HepG2 (cell line): ENCODE measurements around the gene CDCA4. TPM values are rescaled to one million over a fixed set of nuclear protein-coding genes. Genes with fewer than 3 reads are reported as not detected.

Experiments
- ATAC-seq: fragments of 200-7000 bp; cut with Tn5 transposase; 3 replicates; pipeline ENCODE4 v1.9.1; 2020; ENCODE audit warnings: mild to moderate bottlenecking, moderate library complexity
- BruUV-seq: library from RNA; stranded (reverse); fragments of 400-500 nt; replicated peaks from 2 replicates; lab custom pipeline; 2021; lab: Mats Ljungman, UMichigan
- CTCF ChIA-PET: fragments of 300-600 bp; formaldehyde crosslinking; extraction: SDS; loops from one replicate; lab custom pipeline; 2021; ENCODE audit warnings: low total read pairs, inconsistent platforms, low intra/inter-chr PET ratio; lab: Yijun Ruan, JAX
- POLR2A ChIA-PET: fragments of 350-600 bp; sonication (Branson Sonifier 250); formaldehyde crosslinking; loops from one replicate; lab custom pipeline; 2020; ENCODE audit warnings: antibody characterized with exemption, inconsistent platforms; lab: Yijun Ruan, JAX
- DNase-seq: peaks from one replicate; pipeline ENCODE4 v3.0.0-alpha.2; 2015; ENCODE audit warnings: low spot score
- FAIRE-seq: peaks from 3 replicates; lab custom pipeline; 2011; peaks lifted over from hg19 to GRCh38; lab: Jason Lieb, UNC
- H2AFZ ChIP-seq: one replicate; pipeline ENCODE4 v1.6.1; 2011; ENCODE audit warnings: low read length, inconsistent platforms
- H3K27ac ChIP-seq: fragments of 300-600 bp; 3 replicates; pipeline ENCODE4 v1.8.0; 2011; ENCODE audit warnings: mixed run types, mild to moderate bottlenecking, mixed read lengths, low read length, inconsistent platforms; ENCODE audit not compliant: insufficient read depth; ENCODE audit errors: extremely low read length
- H3K27me3 ChIP-seq, 2 experiments: fragments of 200-600 bp in 1 of 2; 2 replicates in 1 of 2; 3 replicates in 1 of 2; pipeline versions ENCODE4 v1.6.0 to v1.8.0; 2011; ENCODE audit warnings: low read length in 2 of 2, mild to moderate bottlenecking in 2 of 2, moderate library complexity in 2 of 2, inconsistent platforms in 1 of 2; ENCODE audit not compliant: insufficient read depth in 2 of 2, control insufficient read depth in 1 of 2
- H3K36me3 ChIP-seq, 2 experiments: fragments of 200-600 bp in 1 of 2; replicated peaks in 1 of 2; 2 replicates in 1 of 2; 3 replicates in 1 of 2; pipeline versions ENCODE4 v1.5.1 to v1.8.0; 2011; ENCODE audit warnings: low read length in 2 of 2, inconsistent platforms in 1 of 2; ENCODE audit not compliant: insufficient read depth in 2 of 2, control insufficient read depth in 1 of 2
- H3K4me1 ChIP-seq: 2 replicates; pipeline ENCODE4 v1.5.1; 2012; ENCODE audit warnings: low read length, inconsistent platforms; ENCODE audit not compliant: insufficient read depth
- H3K4me2 ChIP-seq: 2 replicates; pipeline ENCODE4 v1.6.0; 2011; ENCODE audit warnings: low read depth, low read length, inconsistent platforms
- H3K4me3 ChIP-seq, 3 experiments: fragments of 200-600 bp in 1 of 3; sonication (generic), shearing (Covaris generic) in 1 of 3; replicated peaks in 1 of 3; 2 replicates each; pipeline ENCODE4 v1.5.1; 2011 to 2016; ENCODE audit warnings: low read length in 3 of 3, inconsistent platforms in 2 of 3, low read depth in 2 of 3, mild to moderate bottlenecking in 2 of 3, control low read depth in 1 of 3, mixed read lengths in 1 of 3; ENCODE audit not compliant: insufficient read depth in 1 of 3
- H3K79me2 ChIP-seq: one replicate; pipeline ENCODE4 v1.6.1; 2011; ENCODE audit warnings: low read length, inconsistent platforms; ENCODE audit not compliant: insufficient read depth
- H3K9ac ChIP-seq: 2 replicates; pipeline ENCODE4 v1.6.0; 2011; ENCODE audit warnings: mild to moderate bottlenecking, low read depth, low read length, inconsistent platforms; ENCODE audit not compliant: insufficient read depth
- H3K9me3 ChIP-seq: 2 replicates; pipeline ENCODE4 v1.5.1; 2012; ENCODE audit warnings: mild to moderate bottlenecking, low read length
- H4K20me1 ChIP-seq: 2 replicates; pipeline ENCODE4 v1.6.0; 2011; ENCODE audit warnings: inconsistent platforms, mild to moderate bottlenecking, low read length, moderate library complexity; ENCODE audit not compliant: insufficient read depth
- CAMTA2 ChIP-seq: sonication (generic); formaldehyde crosslinking; IDR thresholded peaks from 2 replicates; pipeline ENCODE4 v1.4.0; 2020; ENCODE audit warnings: mild to moderate bottlenecking, missing genetic modification reagents, borderline replicate concordance
- REXO4 ChIP-seq: sonication (generic); formaldehyde crosslinking; IDR thresholded peaks from 2 replicates; pipeline ENCODE4 v1.8.0; 2022; ENCODE audit warnings: missing genetic modification reagents, mild to moderate bottlenecking, borderline replicate concordance
- ZNF264 ChIP-seq: sonication (generic); formaldehyde crosslinking; IDR thresholded peaks from 2 replicates; pipeline ENCODE4 v1.4.0; 2020; ENCODE audit warnings: missing genetic modification reagents
- ZNF777 ChIP-seq: sonication (generic); formaldehyde crosslinking; IDR thresholded peaks from 2 replicates; pipeline ENCODE4 v1.4.0; 2020; ENCODE audit warnings: missing genetic modification reagents
- WGBS: methylation state at CpG from one replicate; pipeline ENCODE4 v1.1.6; 2017; ENCODE audit warnings: low lambda C conversion rate; 5-methylcytosine and 5-hydroxymethylcytosine counted together
- in situ Hi-C: cut with HindIII; loops from 2 replicates; pipeline ENCODE4 v1.10.0; 2017; ENCODE audit warnings: low pct_unique_long_range_greater_than_20kb; ENCODE audit not compliant: extremely low pct_ligation_motif_present
- intact Hi-C: fragments of 100-400 bp; cut with micrococcal nuclease; formaldehyde crosslinking; loops from one replicate; pipeline ENCODE4 v1.10.0; 2022; ENCODE audit not compliant: unreplicated experiment
- polyA plus RNA-seq, 8 experiments: library from polyadenylated mRNA; depleted of rRNA in 3 of 8; stranded (reverse) in 7 of 8; unstranded in 1 of 8; fragments of >200 nt; fragmentation: Illumina TruSeq in 4 of 8; extraction: Trizol in 4 of 8; gene quantifications; 2 replicates each; pipeline versions ENCODE4 v1.2.1 to v1.2.3, GENCODE V29; 2011 to 2016; ENCODE audit warnings: low read depth in 4 of 8, missing spikeins in 1 of 8, mixed read lengths in 1 of 8; ENCODE audit not compliant: insufficient read depth in 1 of 8
- total RNA-seq, 5 experiments: library from RNA; depleted of rRNA; stranded (reverse); fragments of >200 nt; fragmentation: Illumina TruSeq; extraction: Trizol; gene quantifications; 2 replicates each; pipeline ENCODE4 v1.2.3, GENCODE V29; 2016; ENCODE audit warnings: low read depth in 1 of 5
- TF ChIP-seq, protein P1 (sequence below): sonication (generic); formaldehyde crosslinking; IDR thresholded peaks from 2 replicates; pipeline ENCODE4 v1.5.0; 2020; ENCODE audit warnings: mild to moderate bottlenecking, missing genetic modification reagents

CDCA4 gene
- total and polyA plus RNA-seq, 2 of the 13 experiments (the other 11 are each of a cell fraction or from before 2014, with no cell fraction given), result 19.7 to 43.1 TPM

- TF ChIP-seq, protein P1, sequence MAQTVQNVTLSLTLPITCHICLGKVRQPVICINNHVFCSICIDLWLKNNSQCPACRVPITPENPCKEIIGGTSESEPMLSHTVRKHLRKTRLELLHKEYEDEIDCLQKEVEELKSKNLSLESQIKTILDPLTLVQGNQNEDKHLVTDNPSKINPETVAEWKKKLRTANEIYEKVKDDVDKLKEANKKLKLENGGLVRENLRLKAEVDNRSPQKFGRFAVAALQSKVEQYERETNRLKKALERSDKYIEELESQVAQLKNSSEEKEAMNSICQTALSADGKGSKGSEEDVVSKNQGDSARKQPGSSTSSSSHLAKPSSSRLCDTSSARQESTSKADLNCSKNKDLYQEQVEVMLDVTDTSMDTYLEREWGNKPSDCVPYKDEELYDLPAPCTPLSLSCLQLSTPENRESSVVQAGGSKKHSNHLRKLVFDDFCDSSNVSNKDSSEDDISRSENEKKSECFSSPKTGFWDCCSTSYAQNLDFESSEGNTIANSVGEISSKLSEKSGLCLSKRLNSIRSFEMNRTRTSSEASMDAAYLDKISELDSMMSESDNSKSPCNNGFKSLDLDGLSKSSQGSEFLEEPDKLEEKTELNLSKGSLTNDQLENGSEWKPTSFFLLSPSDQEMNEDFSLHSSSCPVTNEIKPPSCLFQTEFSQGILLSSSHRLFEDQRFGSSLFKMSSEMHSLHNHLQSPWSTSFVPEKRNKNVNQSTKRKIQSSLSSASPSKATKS (CRISPR knock-in tag), result no peak
- TF ChIP-seq CAMTA2 (CRISPR knock-in tag) (no peak), ZNF777 (no peak)
These were observed 26.9 kb downstream of the CDCA4 start (continued) for GRCh38 chr14:104993808-104994591.

DNA sequence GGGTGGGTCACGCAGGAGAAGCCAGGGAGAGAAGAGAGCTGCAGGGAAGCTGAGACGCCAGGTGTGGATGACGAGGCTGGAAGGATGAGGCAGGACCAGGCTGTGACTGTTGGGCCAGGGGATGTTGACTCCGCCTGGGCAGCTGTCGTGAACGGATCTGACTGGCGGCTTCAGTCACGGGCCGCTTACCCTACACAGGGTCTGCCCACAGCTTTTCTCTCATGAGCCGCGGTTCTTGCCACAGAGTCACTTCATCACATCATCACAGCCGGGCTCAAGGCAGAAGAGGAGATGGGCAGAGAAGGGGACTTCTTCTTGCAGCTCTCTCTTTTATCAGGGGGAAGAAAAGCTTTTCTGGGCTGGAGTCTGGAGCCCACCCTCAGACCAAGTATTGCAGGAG lies 27.6 kb downstream of the CDCA4 start:
- intact Hi-C loops, result no loop called here
- H3K36me3 ChIP-seq, result no peaks in the 10 kb centered on the region
- no peaks in the 10 kb centered on the region for H3K27me3 ChIP-seq
- no peaks in the 10 kb centered on the region for H3K4me1 ChIP-seq
- no peak overlapping the region for H3K4me3 ChIP-seq
- H3K79me2 ChIP-seq, result no peaks in the 10 kb centered on the region
- no peak for ATAC-seq
- no peak overlapping the region for H3K27ac ChIP-seq
- TF ChIP-seq ZNF264 (no peak), REXO4 (no peak)
- TF ChIP-seq, all 625 proteins: peak for 0
- no peak for FAIRE-seq
- no peaks in the 10 kb centered on the region for H3K9me3 ChIP-seq
- no peaks in the 10 kb centered on the region for H4K20me1 ChIP-seq
- no peak overlapping the region for H2AFZ ChIP-seq
- ChIA-PET CTCF (no interaction called here), POLR2A (no interaction called here)
- no peak overlapping the region for H3K4me2 ChIP-seq
- no TSS peak for BruUV-seq
- in situ Hi-C loops, result no loop called here
- no peak for DNase-seq
- WGBS, result 96% methylated on average over 12 of the region's 12 CpGs
- no peak overlapping the region for H3K9ac ChIP-seq
